GM18508 (cell line): ENCODE measurements around the gene SPATA45.
"Not testable (repeated sequence)": the region's sequence is repeated elsewhere in the genome, so short reads cannot be mapped to it uniquely, and the experiment has no call there.

Experiments used
- ATAC-seq: cut with Tn5 transposase; IDR thresholded peaks from one replicate; pipeline ENCODE4 v1.9.1; 2021; ENCODE audit warnings: moderate number of reproducible peaks; ENCODE audit not compliant: insufficient read depth, unreplicated experiment

Gene SPATA45

DNA sequence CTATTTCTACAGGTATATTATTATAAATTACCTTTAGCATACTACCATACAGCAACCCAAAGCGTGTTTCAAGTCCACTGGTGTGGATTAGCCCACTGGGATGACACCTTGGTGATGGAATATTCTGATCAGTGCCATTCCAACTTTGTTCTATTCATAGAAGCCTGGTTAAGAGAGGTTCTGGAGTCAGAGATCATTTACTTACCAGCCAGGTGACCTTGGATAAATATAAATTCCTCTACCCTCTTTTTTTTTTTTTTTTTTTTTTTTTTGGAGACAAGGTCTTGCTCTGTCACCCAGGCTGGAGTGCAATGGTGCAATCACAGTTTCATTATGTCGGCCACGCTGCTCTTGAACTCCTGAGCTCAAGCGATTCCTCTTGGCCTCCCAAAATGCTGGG lies at the start of gene SPATA45:
Gene SPATA45, minus strand, starts transcription at position 101 of the 400 bp plus-strand sequence. CDS start 11,500 bp downstream, outside the sequence.
- ATAC-seq, result no peak

DNA sequence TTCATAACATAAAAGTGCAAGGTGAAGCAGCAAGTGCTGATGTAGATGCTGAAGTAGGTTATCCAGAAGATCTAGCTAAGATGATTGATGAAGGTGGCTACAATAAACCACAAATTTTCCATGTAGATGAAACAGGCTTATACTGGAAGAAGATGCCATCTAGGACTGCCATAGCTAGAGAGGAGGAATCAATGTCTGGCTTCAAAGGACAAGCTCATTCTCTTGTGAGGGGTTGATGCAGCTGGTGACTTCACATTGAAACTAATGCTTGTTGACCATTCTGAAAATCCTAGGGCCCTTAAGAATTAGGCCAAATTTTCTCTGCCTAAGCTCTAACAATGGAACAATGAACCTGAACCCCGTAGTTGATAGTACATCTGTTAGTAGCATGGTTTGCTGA lies 44.7 kb upstream of the SPATA45 start:
- no peak for ATAC-seq

DNA sequence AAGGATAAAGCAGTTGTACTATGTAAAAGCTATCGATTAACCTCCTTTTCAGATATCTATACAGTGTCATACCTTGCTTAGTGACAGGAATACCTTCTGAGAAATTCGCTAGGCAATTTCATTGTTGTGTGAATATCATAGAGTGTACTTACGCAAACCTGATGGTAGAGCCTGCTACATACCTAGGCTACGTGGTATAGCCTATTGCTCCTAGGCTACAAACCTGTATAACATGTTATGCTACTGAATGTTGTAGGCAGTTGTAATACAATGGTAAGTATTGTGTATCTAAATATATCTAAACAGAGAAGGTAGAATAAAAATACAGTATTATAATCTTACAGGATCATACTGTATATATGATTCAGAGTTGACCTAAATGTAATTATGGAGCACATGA lies 37.1 kb upstream of the SPATA45 start:
- ATAC-seq, result no peak

DNA sequence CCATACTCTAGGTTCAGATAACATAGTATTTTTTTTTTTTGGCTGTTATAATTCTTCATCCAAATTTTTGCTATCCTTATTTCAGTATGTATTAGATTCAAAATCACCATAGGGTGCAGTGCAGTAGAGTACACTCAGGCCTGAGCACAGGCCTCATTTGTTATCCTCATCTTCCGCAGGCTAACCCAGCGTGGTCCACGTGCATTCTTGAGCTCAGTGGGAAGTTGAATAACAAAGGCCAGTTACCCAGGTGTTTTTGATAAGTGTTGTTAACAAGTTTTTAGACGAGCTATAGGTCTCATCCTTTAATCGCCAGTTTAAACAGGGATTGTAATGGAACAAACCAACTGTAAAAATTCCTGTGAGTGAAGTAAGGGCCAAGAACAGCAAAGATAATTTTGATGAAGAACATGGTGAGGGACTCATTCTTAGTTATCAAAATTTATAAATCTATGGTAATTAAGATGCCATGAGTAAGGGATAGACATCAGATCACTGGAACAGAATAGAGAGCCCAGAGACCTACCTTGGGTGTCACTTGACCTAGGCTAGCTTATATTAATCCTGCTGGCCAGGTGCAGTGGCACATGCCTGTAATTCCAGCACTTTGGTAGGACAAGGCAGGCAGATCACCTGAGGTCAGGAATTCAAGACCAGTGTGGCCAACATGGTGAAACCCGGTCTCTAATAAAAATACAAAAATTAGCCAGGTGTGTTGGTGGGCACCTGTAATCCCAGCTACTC lies 32.7 kb upstream of the SPATA45 start:
- ATAC-seq, result no peak

DNA sequence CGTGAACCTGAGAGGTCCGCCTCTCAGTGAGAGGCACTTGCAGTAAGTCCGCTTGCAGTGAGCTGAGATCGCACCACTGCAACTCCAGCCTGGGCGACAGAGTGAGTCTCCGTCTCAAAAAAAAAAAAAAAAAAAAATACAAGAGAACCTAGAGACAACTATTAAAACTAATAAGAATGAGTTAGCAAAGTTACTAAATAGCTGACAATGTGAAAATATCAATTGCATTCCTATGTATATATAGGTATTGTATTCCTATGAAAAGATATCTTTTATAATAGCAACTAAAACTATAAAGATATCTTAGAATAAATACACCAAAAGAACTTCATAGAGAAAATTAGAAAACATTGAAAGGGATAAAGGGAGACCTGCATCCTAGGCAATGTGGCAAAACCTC lies 31.0 kb upstream of the SPATA45 start:
- ATAC-seq, result no peak

DNA sequence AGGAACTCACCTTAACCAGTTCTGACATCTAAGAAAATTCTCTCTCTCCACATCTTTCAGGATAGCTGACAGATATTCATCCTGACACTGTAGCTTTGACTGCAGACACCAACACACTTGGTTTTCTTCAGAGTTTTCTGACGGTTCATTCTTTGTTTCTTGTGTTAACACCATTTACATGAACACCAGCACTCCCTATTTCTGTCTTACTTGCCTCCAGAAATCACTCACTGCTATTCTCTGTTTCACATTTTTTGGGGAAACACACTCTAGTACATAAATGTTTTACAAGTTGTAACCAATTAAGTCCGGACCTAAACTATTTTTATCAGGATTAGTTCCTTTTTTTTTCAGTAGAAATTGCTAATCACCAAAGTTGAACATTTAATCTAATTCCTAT lies 26.1 kb upstream of the SPATA45 start:
- peak; percentile 51 for ATAC-seq

DNA sequence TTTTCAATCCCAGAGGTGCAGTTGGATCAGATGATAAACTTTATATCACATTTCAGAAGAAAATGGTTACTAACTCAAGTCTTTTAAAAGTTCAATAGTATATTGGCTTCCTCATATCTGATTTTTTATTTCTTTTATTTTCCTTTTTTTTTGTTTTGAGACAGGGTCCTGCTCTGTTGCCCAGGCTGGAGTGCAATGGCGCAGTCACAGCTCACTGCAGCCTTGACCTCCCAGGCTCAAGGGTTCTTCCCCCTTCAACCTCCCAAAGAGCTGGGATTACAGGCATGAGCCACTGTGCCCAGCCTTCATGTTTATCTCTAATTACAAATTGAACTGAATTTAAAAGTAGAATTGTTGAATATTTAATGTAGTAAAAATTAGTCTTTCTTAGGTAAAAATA lies 24.5 kb upstream of the SPATA45 start:
- no peak for ATAC-seq

DNA sequence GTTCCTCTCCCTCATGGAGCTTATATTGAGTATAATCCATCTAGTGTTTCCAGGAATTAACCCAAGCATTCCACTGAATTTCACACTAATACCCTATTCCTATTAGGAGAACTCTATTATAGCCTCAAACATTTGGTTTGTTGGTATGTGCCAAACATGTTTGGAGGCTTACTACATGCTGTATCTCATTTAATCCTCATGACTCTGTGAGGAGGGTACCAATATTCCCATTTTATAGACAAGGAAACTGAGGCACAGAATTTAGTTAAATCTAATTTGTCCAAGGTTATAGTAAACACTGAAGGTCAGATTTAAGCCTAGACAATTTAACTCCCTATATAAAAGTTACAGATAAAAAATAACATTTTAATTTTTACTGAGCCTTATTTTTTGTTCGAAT lies 19.7 kb upstream of the SPATA45 start:
- no peak for ATAC-seq

DNA sequence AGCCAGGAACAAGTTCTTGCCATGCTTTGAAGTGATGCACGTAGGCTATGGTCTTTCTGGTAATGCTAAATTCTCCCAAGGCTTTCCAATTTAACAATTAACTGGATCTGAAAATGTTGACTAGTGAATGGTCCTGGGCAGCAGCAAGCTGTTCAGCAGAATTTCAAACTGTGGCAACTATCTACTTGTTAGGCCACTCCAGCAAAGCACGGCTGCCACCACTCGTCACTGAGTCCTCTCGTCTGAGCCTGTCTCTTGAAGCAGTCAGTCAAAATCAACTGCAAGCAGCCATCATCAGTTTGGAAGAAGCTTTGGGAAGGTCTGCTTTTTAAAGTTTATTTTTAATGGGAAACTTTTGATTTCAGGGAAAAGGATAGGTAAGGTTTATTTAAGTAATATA lies 16.8 kb upstream of the SPATA45 start:
- no peak for ATAC-seq

DNA sequence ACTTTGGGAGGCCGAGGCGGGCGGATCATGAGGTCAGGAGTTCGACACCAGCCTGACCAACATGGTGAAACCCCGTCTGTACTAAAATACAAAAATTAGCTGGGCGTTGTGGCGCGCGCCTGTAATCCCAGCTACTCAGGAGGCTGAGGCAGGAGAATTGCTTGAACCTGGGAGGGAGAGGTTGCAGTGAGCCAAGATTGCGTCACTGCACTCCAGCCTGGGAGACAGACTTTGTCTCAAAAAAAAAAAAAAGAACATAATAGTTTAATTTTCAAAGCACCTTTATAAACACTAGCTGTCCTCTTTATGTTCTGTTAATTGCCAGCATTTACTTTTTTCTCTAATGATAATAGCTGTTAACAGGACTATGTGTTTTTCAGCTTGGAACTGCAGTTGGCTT lies 15.9 kb upstream of the SPATA45 start:
- ATAC-seq, result not testable (repeated sequence)

DNA sequence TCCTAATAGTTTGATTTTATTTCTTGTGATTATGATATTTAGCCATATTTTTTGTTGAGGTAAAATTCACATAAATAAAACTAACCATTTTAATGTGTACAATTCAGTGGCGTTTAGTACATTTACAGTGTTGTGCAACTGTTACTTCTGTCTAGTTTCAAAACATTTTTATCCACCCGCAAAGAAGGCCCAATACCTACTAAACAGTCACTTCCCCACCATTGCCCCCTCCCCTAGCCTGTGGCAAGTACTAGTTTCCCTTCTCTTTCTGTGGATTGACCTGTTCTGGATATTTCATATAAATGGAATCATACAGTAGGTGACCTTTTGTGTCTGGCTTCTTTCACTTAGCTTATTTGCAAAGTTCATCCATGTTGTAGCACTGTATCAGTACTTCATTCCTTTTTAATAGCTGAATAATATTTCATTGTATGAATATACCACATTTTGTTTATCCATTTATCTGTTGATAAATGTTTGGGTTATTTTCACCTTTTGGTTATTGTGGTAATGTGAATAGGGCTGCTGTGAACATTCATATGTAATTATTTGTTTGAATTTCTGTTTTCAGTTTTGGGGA lies 14.8 kb upstream of the SPATA45 start:
- no peak for ATAC-seq

DNA sequence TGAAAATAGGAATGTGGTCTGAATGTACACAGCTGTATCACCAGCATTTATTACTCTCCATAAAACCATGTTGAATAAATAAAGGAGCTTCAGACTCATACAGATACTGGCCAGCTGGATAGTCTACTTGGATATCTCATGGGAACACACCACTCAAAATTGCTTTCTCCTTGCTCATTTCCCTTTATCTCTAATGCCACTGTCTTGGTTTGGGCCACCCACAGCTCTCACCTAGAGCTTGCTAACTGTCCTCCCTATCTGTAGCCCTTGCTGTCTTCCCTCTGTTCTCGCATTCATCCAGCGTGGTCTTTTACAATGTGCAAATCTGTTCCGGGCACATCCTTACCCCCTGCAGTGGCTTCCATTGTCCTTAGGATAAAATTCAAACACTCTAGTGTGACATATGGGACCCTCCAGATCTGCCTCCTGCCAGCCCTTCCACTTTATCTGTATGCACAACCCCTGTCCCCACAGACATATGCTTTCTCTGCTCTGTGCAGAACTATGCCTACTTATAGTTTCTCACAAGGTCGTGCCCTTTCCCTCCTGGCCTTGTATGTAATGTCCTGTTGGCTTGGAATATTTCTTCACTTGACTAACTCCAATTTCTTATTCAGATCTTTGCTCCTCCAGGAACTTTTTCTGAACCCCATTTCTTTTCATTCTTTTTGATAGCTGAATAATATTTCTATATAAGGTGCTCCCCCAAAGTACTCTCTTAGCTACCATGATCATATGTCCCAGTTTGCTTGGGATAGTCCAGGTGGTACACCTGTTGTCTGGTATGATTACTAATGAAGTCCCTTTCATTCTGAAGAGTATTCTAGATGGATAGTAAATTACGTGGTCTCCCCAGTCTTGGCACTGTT lies 13.5 kb upstream of the SPATA45 start:
- ATAC-seq, result no peak

DNA sequence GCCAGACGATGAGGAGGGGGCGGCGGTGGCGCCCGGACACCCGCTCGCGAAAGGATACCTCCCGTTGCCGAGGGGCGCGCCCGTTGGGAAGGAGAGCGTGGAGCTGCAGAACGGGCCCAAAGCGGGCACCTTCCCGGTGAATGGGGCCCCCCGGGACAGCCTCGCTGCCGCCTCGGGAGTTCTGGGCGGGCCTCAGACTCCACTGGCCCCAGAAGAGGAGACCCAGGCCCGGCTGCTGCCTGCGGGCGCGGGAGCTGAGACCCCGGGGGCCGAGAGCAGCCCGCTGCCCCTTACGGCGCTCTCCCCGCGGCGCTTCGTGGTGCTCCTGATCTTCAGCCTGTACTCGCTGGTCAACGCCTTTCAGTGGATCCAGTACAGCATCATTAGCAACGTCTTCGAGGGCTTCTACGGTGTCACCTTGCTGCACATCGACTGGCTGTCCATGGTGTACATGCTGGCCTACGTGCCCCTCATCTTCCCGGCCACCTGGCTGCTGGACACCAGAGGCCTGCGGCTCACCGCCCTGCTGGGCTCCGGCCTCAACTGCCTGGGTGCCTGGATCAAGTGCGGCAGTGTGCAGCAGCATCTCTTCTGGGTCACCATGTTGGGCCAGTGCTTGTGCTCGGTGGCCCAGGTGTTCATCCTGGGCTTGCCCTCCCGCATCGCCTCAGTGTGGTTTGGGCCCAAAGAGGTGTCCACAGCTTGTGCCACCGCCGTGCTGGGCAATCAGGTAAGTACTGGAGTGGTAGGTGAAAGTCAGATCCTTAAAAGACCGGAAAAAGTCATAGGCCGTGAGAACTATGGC lies 11.2 kb upstream of the SPATA45 start:
- peak; percentile 11 for ATAC-seq

DNA sequence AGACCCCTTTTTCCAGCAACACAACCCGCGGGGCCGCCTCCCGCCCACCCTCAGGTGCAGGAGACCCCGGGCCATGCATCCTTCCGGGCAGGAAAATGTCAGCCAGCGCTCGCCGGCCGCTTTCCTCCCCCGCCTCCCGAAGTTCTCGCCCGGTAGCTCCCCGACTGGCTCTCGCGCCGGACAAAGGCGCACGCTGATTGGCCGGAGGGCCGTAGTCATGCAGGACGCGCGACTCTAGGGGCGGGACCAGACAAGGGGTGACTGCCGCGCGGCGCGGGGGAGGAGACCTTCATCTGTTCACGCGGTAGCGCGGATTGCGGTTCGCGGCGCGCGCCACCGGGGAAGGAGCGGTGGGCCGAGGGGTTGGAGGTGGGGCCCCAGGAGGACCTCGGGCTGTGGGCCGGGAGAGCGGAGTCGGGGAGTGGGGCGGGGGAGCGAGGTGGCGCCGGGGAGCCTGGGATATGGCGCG lies 10.6 kb upstream of the SPATA45 start, which contains the start of gene FLVCR1:
Gene FLVCR1, plus strand, starts transcription at position 284 of the 469 bp plus-strand sequence. Its CDS starts 178 bp downstream, at position 462.
- peak; percentile 49 for ATAC-seq

DNA sequence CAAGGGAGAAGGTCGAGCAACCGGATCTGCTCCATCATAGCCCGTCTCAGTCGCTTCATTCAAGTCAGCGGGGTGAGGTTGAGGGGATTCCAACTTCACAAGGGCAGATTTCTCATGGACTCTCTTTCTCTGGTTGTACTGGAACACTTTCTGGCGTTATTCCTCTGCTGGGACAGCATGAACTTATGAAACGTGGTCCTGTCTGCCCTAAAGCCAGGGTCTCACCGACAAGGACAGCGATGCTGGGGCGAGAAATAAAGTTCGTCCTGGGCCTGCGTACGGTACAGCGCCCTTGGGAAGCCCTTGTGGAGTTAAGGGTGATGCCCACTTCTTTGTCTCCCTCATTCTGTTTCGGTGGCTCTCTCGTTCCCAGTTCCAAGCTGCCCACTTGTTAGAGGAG lies 9.3 kb upstream of the SPATA45 start:
- no peak for ATAC-seq

DNA sequence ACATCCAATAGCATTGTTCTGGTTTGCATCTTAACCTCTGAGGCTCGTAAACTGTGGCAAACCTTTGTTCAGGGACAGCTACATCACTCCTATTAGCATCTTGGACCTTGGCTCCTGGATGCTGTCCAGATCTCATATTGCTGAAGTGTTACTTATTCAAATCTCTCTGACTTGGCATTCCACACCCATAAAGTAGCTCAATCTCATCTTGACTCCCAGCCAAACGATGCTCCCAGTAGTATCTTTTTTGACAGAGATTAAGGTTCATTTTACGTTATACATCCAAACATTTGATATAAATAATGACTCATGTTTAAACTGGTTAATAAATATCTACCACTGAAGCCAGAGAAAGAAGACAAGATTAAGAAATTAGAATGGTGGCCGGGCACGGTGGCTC lies 6.2 kb upstream of the SPATA45 start:
- ATAC-seq, result no peak

DNA sequence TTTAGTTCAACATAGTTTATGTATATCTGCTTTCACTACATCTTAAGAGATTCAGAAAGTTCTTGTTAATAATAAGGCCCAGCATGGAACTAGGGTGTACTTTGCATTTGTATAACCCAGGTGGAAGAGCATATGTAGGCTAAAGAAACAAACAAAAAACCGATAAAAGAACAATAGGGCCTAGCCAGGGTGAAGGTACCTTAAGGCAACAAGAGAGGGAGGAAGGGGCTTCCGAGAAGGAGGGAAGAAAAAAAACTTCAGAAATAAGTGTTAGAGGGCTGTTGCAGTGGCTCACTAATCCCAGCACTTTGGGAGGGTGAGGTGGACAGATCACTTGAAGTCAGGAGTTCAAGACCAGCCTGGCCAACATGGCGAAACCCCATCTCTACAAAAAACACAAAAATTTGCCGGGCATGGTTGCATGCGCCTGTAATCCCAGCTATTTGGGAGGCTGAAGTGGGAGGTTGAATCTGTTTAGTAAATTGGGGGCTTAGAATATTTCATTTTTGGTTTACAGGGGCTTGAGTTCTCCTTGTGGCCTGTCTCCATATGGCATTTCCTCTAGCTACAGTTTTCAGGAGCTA lies 4.7 kb upstream of the SPATA45 start:
- no peak for ATAC-seq

DNA sequence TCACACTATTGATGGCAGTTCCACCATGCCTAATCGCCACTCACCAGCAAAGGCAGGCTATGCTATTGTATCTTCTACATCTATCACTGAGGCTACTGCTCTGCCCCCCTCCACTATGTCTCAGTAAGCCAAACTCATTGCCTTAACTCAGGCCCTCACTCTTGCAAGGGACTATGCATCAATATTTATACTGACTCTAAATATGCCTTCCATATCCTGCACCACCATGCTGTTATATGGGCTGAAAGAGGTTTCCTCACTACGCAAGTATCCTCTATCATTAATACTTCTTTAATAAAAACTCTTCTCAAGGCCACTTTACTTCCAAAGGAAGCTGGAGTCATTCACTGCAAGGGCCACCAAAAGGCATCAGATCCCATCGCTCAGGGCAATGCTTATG lies 2.9 kb downstream of the SPATA45 start:
- not testable (repeated sequence) for ATAC-seq

DNA sequence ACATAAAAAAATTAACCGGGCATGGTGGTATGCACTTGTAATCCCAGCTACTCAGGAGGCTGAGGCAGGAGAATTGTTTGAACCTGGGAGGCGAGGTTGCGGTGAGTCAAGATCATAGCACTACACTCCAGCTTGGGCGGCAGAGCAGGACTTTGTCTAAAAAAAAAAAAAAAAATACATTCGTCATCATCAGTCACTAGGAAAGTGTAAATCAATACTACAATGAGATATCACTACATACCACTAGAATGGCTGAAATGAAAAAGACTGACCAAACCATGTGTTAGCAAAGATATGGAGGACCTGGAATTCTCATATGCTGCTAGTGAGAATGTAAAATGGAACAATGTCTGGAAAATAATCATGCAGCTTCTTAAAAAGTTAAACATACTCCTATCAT lies 9.3 kb downstream of the SPATA45 start:
- no peak for ATAC-seq
